H9 (cell line): ENCODE results near the gene SCUBE1. TPM values are rescaled to one million over a fixed set of nuclear protein-coding genes. Genes with fewer than 3 reads are reported as not detected.

Experiments used
- DNase-seq: peaks from one replicate; pipeline ENCODE4 v3.0.0-alpha.2; 2017
- H2AFZ ChIP-seq: one replicate; pipeline ENCODE4 v1.6.1; 2013; ENCODE audit warnings: mild to moderate bottlenecking, low read length, control low read depth, moderate library complexity
- H2AK5ac ChIP-seq: 2 replicates; pipeline ENCODE4 v1.6.1; 2013; ENCODE audit warnings: low read length, control low read depth, mixed read lengths; ENCODE audit not compliant: insufficient read length
- H2BK120ac ChIP-seq: one replicate; pipeline ENCODE4 v1.6.1; 2013; ENCODE audit warnings: low read depth, mild to moderate bottlenecking, low read length, control low read depth, inconsistent platforms; ENCODE audit not compliant: poor library complexity, severe bottlenecking
- H2BK12ac ChIP-seq: 2 replicates; pipeline ENCODE4 v1.6.1; 2013; ENCODE audit warnings: low read length, control low read depth, mixed read lengths, low read depth; ENCODE audit not compliant: insufficient read length
- H2BK15ac ChIP-seq: 2 replicates; pipeline ENCODE4 v1.6.1; 2013; ENCODE audit warnings: low read depth, low read length, control low read depth
- H2BK20ac ChIP-seq: one replicate; pipeline ENCODE4 v1.6.1; 2013; ENCODE audit warnings: low read depth, mild to moderate bottlenecking, low read length, control low read depth, inconsistent platforms; ENCODE audit not compliant: poor library complexity, severe bottlenecking
- H2BK5ac ChIP-seq: 2 replicates; pipeline ENCODE4 v1.6.1; 2013; ENCODE audit warnings: low read length, control low read depth, mixed read lengths; ENCODE audit not compliant: insufficient read length
- H3K14ac ChIP-seq: 2 replicates; pipeline ENCODE4 v1.6.1; 2013; ENCODE audit warnings: low read length, control low read depth; ENCODE audit not compliant: insufficient read depth
- H3K18ac ChIP-seq: 2 replicates; pipeline ENCODE4 v1.6.1; 2013; ENCODE audit warnings: low read depth, mild to moderate bottlenecking, mixed read lengths, low read length, control low read depth; ENCODE audit not compliant: insufficient read length
- H3K23ac ChIP-seq: 2 replicates; pipeline ENCODE4 v1.6.1; 2013; ENCODE audit warnings: low read length, control low read depth, mixed read lengths, low read depth; ENCODE audit not compliant: insufficient read length
- H3K23me2 ChIP-seq: 2 replicates; pipeline ENCODE4 v1.6.1; 2013; ENCODE audit warnings: low read depth, mild to moderate bottlenecking, mixed read lengths, low read length, control low read depth; ENCODE audit not compliant: insufficient read length, poor library complexity, severe bottlenecking
- H3K27ac ChIP-seq: 2 replicates; pipeline ENCODE4 v1.5.1; 2013; ENCODE audit warnings: low read length, control low read depth, mixed read lengths, low read depth; ENCODE audit not compliant: insufficient read length
- H3K27me3 ChIP-seq: 2 replicates; pipeline ENCODE4 v1.6.1; 2013; ENCODE audit warnings: low read length, control low read depth, inconsistent platforms; ENCODE audit not compliant: insufficient read depth
- H3K4ac ChIP-seq: 2 replicates; pipeline ENCODE4 v1.6.1; 2013; ENCODE audit warnings: low read depth, mild to moderate bottlenecking, control low read depth, inconsistent platforms, low read length, moderate library complexity
- H3K4me1 ChIP-seq: 2 replicates; pipeline ENCODE4 v1.6.1; 2013; ENCODE audit warnings: low read length, control low read depth, inconsistent platforms; ENCODE audit not compliant: insufficient read depth
- H3K4me2 ChIP-seq: 2 replicates; pipeline ENCODE4 v1.6.1; 2013; ENCODE audit warnings: low read length, control low read depth, mixed read lengths; ENCODE audit not compliant: insufficient read length, insufficient read depth
- H3K56ac ChIP-seq: 2 replicates; pipeline ENCODE4 v1.6.1; 2013; ENCODE audit warnings: low read depth, mild to moderate bottlenecking, mixed read lengths, low read length, control low read depth; ENCODE audit not compliant: insufficient read length
- H3K79me1 ChIP-seq: 2 replicates; pipeline ENCODE4 v1.6.1; 2013; ENCODE audit warnings: low read depth, mild to moderate bottlenecking, moderate library complexity, low read length, control low read depth, inconsistent platforms; ENCODE audit not compliant: insufficient read depth, poor library complexity, severe bottlenecking
- H3K79me2 ChIP-seq: 2 replicates; pipeline ENCODE4 v1.6.1; 2013; ENCODE audit warnings: low read length, control low read depth, inconsistent platforms; ENCODE audit not compliant: insufficient read depth
- H3K9ac ChIP-seq: 2 replicates; pipeline ENCODE4 v1.6.1; 2013; ENCODE audit warnings: low read length, control low read depth, mixed read lengths; ENCODE audit not compliant: insufficient read length; ENCODE audit errors: extremely low read depth
- H3K9me3 ChIP-seq: one replicate; pipeline ENCODE4 v1.6.1; 2013; ENCODE audit warnings: low read depth, low read length, inconsistent platforms; ENCODE audit not compliant: control insufficient read depth
- H3T11ph ChIP-seq: one replicate; pipeline ENCODE4 v1.6.1; 2013; ENCODE audit warnings: mild to moderate bottlenecking, low read length, control low read depth, inconsistent platforms
- H4K20me1 ChIP-seq: one replicate; pipeline ENCODE4 v1.6.1; 2013; ENCODE audit not compliant: control insufficient read depth, insufficient read length, insufficient read depth
- H4K5ac ChIP-seq: 2 replicates; pipeline ENCODE4 v1.6.1; 2013; ENCODE audit warnings: low read depth, mild to moderate bottlenecking, mixed read lengths, low read length, control low read depth; ENCODE audit not compliant: insufficient read length
- H4K8ac ChIP-seq: replicated peaks from 2 replicates; pipeline ENCODE4 v1.6.1; 2013; ENCODE audit warnings: low read length, control low read depth, mixed read lengths, low read depth; ENCODE audit not compliant: insufficient read length
- H4K91ac ChIP-seq: 2 replicates; pipeline ENCODE4 v1.6.1; 2013; ENCODE audit warnings: low read depth, mild to moderate bottlenecking, moderate library complexity, mixed read lengths, low read length, control low read depth; ENCODE audit not compliant: insufficient read length
- H3K27ac Mint-ChIP-seq, 3 experiments: 2 replicates in 2 of 3; 3 replicates in 1 of 3; pipeline ENCODE4 v1.8.0; 2020 to 2021; ENCODE audit warnings: mixed read lengths in 3 of 3, mild to moderate bottlenecking in 1 of 3, moderate library complexity in 1 of 3
- H3K27me3 Mint-ChIP-seq: 2 replicates; pipeline ENCODE4 v1.8.0; 2021; ENCODE audit warnings: low read depth, mild to moderate bottlenecking, moderate library complexity, mixed read lengths
- H3K36me3 Mint-ChIP-seq, 3 experiments: 2 replicates in 2 of 3; 3 replicates in 1 of 3; pipeline ENCODE4 v1.8.0; 2020 to 2021; ENCODE audit warnings: low read depth in 3 of 3, mixed read lengths in 3 of 3; ENCODE audit not compliant: insufficient read depth in 1 of 3
- H3K4me1 Mint-ChIP-seq, 2 experiments: 2 replicates each; pipeline ENCODE4 v1.8.0; 2020; ENCODE audit warnings: mixed read lengths in 2 of 2
- H3K4me3 Mint-ChIP-seq, 2 experiments: 2 replicates in 1 of 2; 3 replicates in 1 of 2; pipeline ENCODE4 v1.8.0; 2020 to 2021; ENCODE audit warnings: mild to moderate bottlenecking in 2 of 2, mixed read lengths in 2 of 2, moderate library complexity in 1 of 2
- H3K9me3 Mint-ChIP-seq, 2 experiments: 2 replicates in 1 of 2; 3 replicates in 1 of 2; pipeline ENCODE4 v1.8.0; 2020; ENCODE audit warnings: mild to moderate bottlenecking in 2 of 2, mixed read lengths in 2 of 2, moderate library complexity in 1 of 2
- CTCF ChIP-seq: fragments of 200-600 bp; sonication (generic); conservative IDR thresholded peaks from 3 replicates; pipeline ENCODE4 v1.8.0; 2021; ENCODE audit warnings: antibody characterized with exemption, mild to moderate bottlenecking
- WGBS: extraction: QIAGEN DNeasy Blood & Tissue Kit; methylation state at CpG from one replicate; pipeline ENCODE4 v1.1.7; 2013; ENCODE audit warnings: missing lambda C conversion rate, low lambda C conversion rate, mixed read lengths; ENCODE audit not compliant: insufficient read length; ENCODE audit errors: extremely low coverage; 5-methylcytosine and 5-hydroxymethylcytosine counted together
- total RNA-seq: library from RNA; stranded (reverse); gene quantifications from 2 replicates; pipeline ENCODE4 v1.2.1, GENCODE V29; 2021

Gene SCUBE1
- total RNA-seq, 1 experiment from 2014 or later = 1.2 TPM

GRCh38 chr22:43302531-43303041 is 40.6 kb downstream of the SCUBE1 start:
- no peaks in the 10 kb centered on the region for H3K27me3 ChIP-seq
- H3K79me1 ChIP-seq = no peaks in the 10 kb centered on the region
- peaks cover 10% of the 10 kb centered on the region for H3K27me3 Mint-ChIP-seq
- H3K4me2 ChIP-seq = no peak overlapping the region
- H3K4me3 Mint-ChIP-seq = no peak overlapping the region
- H3K18ac ChIP-seq = no peak overlapping the region
- no peak for DNase-seq
- H2BK120ac ChIP-seq = no peak overlapping the region
- H3K27ac Mint-ChIP-seq = peak overlapping the region in 1 of 3 experiments; percentile 81; a peak in 1 of 7 replicates
- H3K27ac ChIP-seq = no peak overlapping the region
- peaks cover 0 to 12% of the 10 kb centered on the region in 2 experiments; a peak in 2 of 4 replicates for H3K4me1 Mint-ChIP-seq
- H2BK15ac ChIP-seq = no peak overlapping the region
- H3K36me3 Mint-ChIP-seq = no peaks in the 10 kb centered on the region; a peak in 1 of 7 replicates
- no peak overlapping the region for H3T11ph ChIP-seq
- no peak overlapping the region for H3K14ac ChIP-seq
- H3K9me3 ChIP-seq = no peaks in the 10 kb centered on the region
- no peak overlapping the region for H4K8ac ChIP-seq
- no peak overlapping the region for H4K91ac ChIP-seq
- H3K4ac ChIP-seq = no peak overlapping the region
- no peaks in the 10 kb centered on the region for H3K23me2 ChIP-seq
- no peak overlapping the region for H2AK5ac ChIP-seq
- H2AFZ ChIP-seq = no peak overlapping the region
- H4K5ac ChIP-seq = no peak overlapping the region
- no peaks in the 10 kb centered on the region for H3K9me3 Mint-ChIP-seq
- no peak overlapping the region for H2BK20ac ChIP-seq
- H3K4me1 ChIP-seq = no peaks in the 10 kb centered on the region
- H3K79me2 ChIP-seq = no peaks in the 10 kb centered on the region
- no peak overlapping the region for H2BK5ac ChIP-seq
- no CpG with 5 or more reads among the region's 12 CpGs for WGBS
- no peak overlapping the region for H2BK12ac ChIP-seq
- no peaks in the 10 kb centered on the region for H4K20me1 ChIP-seq
- TF ChIP-seq CTCF = no peak
- no peak overlapping the region for H3K56ac ChIP-seq
- H3K23ac ChIP-seq = no peak overlapping the region
- no peak overlapping the region for H3K9ac ChIP-seq
